Spleen (tissue), 11 donors: Measurements from ENCODE around the gene MEOX2. TPM values are rescaled to one million over a fixed set of nuclear protein-coding genes. Genes with fewer than 3 reads are reported as not detected.

Experiments
- DNase-seq: peaks from one replicate; pipeline ENCODE4 v3.0.0-alpha.2; 2020
- H3K27ac ChIP-seq, 8 donors: fragments of 200-600 bp; sonication (generic) in 7 of 8; 1 replicate in 4 of 8; 2 replicates in 4 of 8; pipeline versions ENCODE4 v1.5.0 to v1.8.0; 2016 to 2021; ENCODE audit warnings: inconsistent platforms in 4 of 8, mild to moderate bottlenecking in 4 of 8, moderate library complexity in 1 of 8
- H3K27me3 ChIP-seq, 7 donors: fragments of 200-600 bp; sonication (generic) in 6 of 7; replicated peaks in 1 of 7; 1 replicate in 4 of 7; 2 replicates in 3 of 7; pipeline versions ENCODE4 v1.5.0 to v1.8.0; 2016 to 2021; ENCODE audit warnings: inconsistent platforms in 3 of 7, mild to moderate bottlenecking in 1 of 7
- H3K36me3 ChIP-seq, 6 donors: fragments of 200-600 bp; sonication (generic) in 5 of 6; 1 replicate in 4 of 6; 2 replicates in 2 of 6; pipeline versions ENCODE4 v1.5.0 to v1.8.0; 2016 to 2021; ENCODE audit warnings: inconsistent platforms in 2 of 6
- H3K4me1 ChIP-seq, 6 donors: fragments of 200-600 bp; sonication (generic) in 5 of 6; 1 replicate in 3 of 6; 2 replicates in 3 of 6; pipeline versions ENCODE4 v1.5.0 to v1.8.0; 2016 to 2021; ENCODE audit warnings: inconsistent platforms in 3 of 6
- H3K4me3 ChIP-seq, 8 donors: fragments of 200-600 bp; sonication (generic) in 7 of 8; 1 replicate in 4 of 8; 2 replicates in 4 of 8; pipeline versions ENCODE4 v1.5.0 to v1.8.0; 2016 to 2021; ENCODE audit warnings: inconsistent platforms in 4 of 8, mild to moderate bottlenecking in 4 of 8, moderate library complexity in 2 of 8
- H3K9me3 ChIP-seq, 8 donors: fragments of 200-600 bp; sonication (generic) in 7 of 8; 1 replicate in 4 of 8; 2 replicates in 4 of 8; pipeline versions ENCODE4 v1.5.0 to v1.8.0; 2016 to 2021; ENCODE audit warnings: inconsistent platforms in 4 of 8
- POLR2A ChIP-seq, 3 donors: fragments of 450-650 bp; IDR thresholded peaks; one replicate each; pipeline ENCODE4 v1.5.1; 2017; ENCODE audit warnings: antibody characterized with exemption in 3 of 3, mild to moderate bottlenecking in 1 of 3
- POLR2AphosphoS5 ChIP-seq, 3 donors: sonication (generic); formaldehyde crosslinking; IDR thresholded peaks; one replicate each; pipeline ENCODE4 v1.5.1; 2017; ENCODE audit warnings: antibody characterized with exemption in 3 of 3
- WGBS, 5 donors: extraction: QIAGEN DNeasy Blood & Tissue Kit in 3 of 5; methylation state at CpG; one replicate each; pipeline versions ENCODE4 v1.1.5 to v1.1.7; 2013 to 2018; 5-methylcytosine and 5-hydroxymethylcytosine counted together
- intact Hi-C: fragments of 100-400 bp; cut with DNase I; formaldehyde crosslinking; loops from one replicate; pipeline ENCODE4 v1.15.0; 2023; ENCODE audit warnings: low total_unique reads
- polyA plus RNA-seq, 3 donors: library from polyadenylated mRNA; stranded (reverse); fragments of 200-250 nt; gene quantifications; one replicate each; pipeline ENCODE4 v1.2.1, GENCODE V29; 2013
- total RNA-seq, 7 donors: library from RNA; depleted of rRNA in 3 of 7; stranded (reverse); fragments of >200 nt in 3 of 7; fragmentation: NEBNext Ultra II Directional in 4 of 7; extraction: Animal tissue kit (Norgen Biotek cat#: 25700) in 4 of 7; gene quantifications; one replicate each; pipeline versions ENCODE4 v1.1.0 to v1.2.1, GENCODE V29; 2016 to 2021
- TF ChIP-seq, protein P1 (sequence below), 11 experiments: fragments of 200-600 bp in 7 of 11; fragments of 450-650 bp in 4 of 11; sonication (generic) in 4 of 11; IDR thresholded peaks in 8 of 11; conservative IDR thresholded peaks in 3 of 11; 1 replicate in 7 of 11; 2 replicates in 4 of 11; pipeline versions ENCODE4 v1.4.0 to v1.8.0; 2016 to 2021; ENCODE audit warnings: antibody characterized with exemption in 11 of 11, inconsistent platforms in 4 of 11, mild to moderate bottlenecking in 1 of 11
- donor health status: healthy with polysubstance abuse.
- donor health status: DM: no; HTN: no; CAD: no; lungs with moderate emphysema.
- donor health status: DM: no; HTN: no; CAD: no.
- donor health status: Bipolar disorder and iron deficiency.
- donor health status: healthy.
- donor health status: DM: no; HTN: no; CAD: no.
- donor health status: DM: yes; HTN: yes; CAD: no.

Gene MEOX2
- total and polyA plus RNA-seq, 10 donors: 0.24 to 1.2 (median 0.64) TPM; not detected in 1

DNA sequence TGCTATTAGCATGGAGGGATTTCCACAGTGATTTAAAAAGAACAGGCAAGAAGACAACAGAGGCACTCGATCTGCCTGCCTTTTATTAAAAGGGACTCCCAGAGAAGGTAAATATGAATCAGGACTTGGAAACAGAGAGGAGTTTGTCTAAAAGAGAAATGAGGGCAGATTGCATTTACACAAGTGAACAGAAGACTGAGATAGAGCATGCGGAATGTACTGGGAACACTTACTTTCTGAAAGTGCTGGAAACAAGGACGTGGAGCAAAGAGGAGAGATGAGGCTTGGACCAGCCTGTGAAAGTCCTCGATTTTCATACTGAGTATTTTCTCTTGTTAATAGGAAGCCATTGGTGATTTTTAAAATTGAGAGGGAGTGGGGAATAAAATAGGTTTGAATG is 35.7 kb downstream of the MEOX2 start:
- DNase-seq: no peak
- Histone ChIP-seq H3K4me1 (no peaks in the 10 kb centered on the region), H3K27ac (no peak overlapping the region), H3K9me3 (no peaks in the 10 kb centered on the region), H3K36me3 (no peaks in the 10 kb centered on the region), H3K4me3 (no peak overlapping the region), H3K27me3 (no peaks in the 10 kb centered on the region)
- TF ChIP-seq, protein P1, sequence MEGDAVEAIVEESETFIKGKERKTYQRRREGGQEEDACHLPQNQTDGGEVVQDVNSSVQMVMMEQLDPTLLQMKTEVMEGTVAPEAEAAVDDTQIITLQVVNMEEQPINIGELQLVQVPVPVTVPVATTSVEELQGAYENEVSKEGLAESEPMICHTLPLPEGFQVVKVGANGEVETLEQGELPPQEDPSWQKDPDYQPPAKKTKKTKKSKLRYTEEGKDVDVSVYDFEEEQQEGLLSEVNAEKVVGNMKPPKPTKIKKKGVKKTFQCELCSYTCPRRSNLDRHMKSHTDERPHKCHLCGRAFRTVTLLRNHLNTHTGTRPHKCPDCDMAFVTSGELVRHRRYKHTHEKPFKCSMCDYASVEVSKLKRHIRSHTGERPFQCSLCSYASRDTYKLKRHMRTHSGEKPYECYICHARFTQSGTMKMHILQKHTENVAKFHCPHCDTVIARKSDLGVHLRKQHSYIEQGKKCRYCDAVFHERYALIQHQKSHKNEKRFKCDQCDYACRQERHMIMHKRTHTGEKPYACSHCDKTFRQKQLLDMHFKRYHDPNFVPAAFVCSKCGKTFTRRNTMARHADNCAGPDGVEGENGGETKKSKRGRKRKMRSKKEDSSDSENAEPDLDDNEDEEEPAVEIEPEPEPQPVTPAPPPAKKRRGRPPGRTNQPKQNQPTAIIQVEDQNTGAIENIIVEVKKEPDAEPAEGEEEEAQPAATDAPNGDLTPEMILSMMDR (IDR thresholded peaks at IDR 0.05 in 8 of 11, conservative IDR thresholded peaks at IDR 0.05 in 3 of 11): no peak
- TF ChIP-seq POLR2AphosphoS5 (IDR thresholded peaks at IDR 0.05): no peak
- no peak for TF ChIP-seq POLR2A (IDR thresholded peaks at IDR 0.05)
- WGBS, 5 donors: 76 to 91% (median 81%) methylated on average over 4 of the region's 4 CpGs
- intact Hi-C loops: no loop called here

- H3K36me3 ChIP-seq: no peaks in the 10 kb centered on the region
- H3K4me3 ChIP-seq: no peak overlapping the region
- WGBS, 5 donors: 69 to 83% (median 77%) methylated on average over 5 of the region's 5 CpGs
- peaks cover 0 to 3% (median 0%) of the 10 kb centered on the region in 8 donors for H3K9me3 ChIP-seq
- intact Hi-C loops: no loop called here
- H3K27ac ChIP-seq: no peak overlapping the region
- TF ChIP-seq POLR2AphosphoS5 (IDR thresholded peaks at IDR 0.05) (no peak), POLR2A (IDR thresholded peaks at IDR 0.05) (no peak)
- TF ChIP-seq, protein P1 (IDR thresholded peaks at IDR 0.05 in 8 of 11, conservative IDR thresholded peaks at IDR 0.05 in 3 of 11): no peak
- DNase-seq: no peak
- no peaks in the 10 kb centered on the region for H3K27me3 ChIP-seq
- H3K4me1 ChIP-seq: no peaks in the 10 kb centered on the region
These were observed 38.0 kb downstream of the MEOX2 start for GRCh38 chr7:15648461-15648961.

- TF ChIP-seq POLR2A (IDR thresholded peaks at IDR 0.05) (no peak), POLR2AphosphoS5 (IDR thresholded peaks at IDR 0.05) (no peak)
- TF ChIP-seq, protein P1 (IDR thresholded peaks at IDR 0.05 in 8 of 11, conservative IDR thresholded peaks at IDR 0.05 in 3 of 11): no peak
- no peak for DNase-seq
- Histone ChIP-seq H3K36me3 (no peaks in the 10 kb centered on the region), H3K27me3 (no peaks in the 10 kb centered on the region), H3K4me1 (no peaks in the 10 kb centered on the region), H3K27ac (no peak overlapping the region), H3K4me3 (no peak overlapping the region), H3K9me3 (peaks cover 0 to 10% (median 0%) of the 10 kb centered on the region in 8 donors)
- intact Hi-C loops: no loop called here
- 78 to 92% (median 84%) methylated on average over 1 of the region's 1 CpG for WGBS, 5 donors
These were observed 39.2 kb downstream of the MEOX2 start for GRCh38 chr7:15647309-15647708.

- no peak for TF ChIP-seq POLR2AphosphoS5 (IDR thresholded peaks at IDR 0.05)
- no peak for TF ChIP-seq POLR2A (IDR thresholded peaks at IDR 0.05)
- TF ChIP-seq, protein P1 (IDR thresholded peaks at IDR 0.05 in 8 of 11, conservative IDR thresholded peaks at IDR 0.05 in 3 of 11): no peak
- Histone ChIP-seq H3K4me3 (no peak overlapping the region), H3K9me3 (peaks cover 0 to 10% (median 0%) of the 10 kb centered on the region in 8 donors), H3K4me1 (no peaks in the 10 kb centered on the region), H3K36me3 (no peaks in the 10 kb centered on the region), H3K27me3 (no peaks in the 10 kb centered on the region), H3K27ac (no peak overlapping the region)
- no peak for DNase-seq
- WGBS, 5 donors: 71 to 93% (median 92%) methylated on average over 1 to 3 of the region's 3 CpGs
- intact Hi-C loops: no loop called here
These were observed 43.3 kb downstream of the MEOX2 start for GRCh38 chr7:15643000-15643705.
